Kidney (tissue), 14 donors: Measurements from ENCODE around the gene IGSF22. TPM values are rescaled to one million over a fixed set of nuclear protein-coding genes. Genes with fewer than 3 reads are reported as not detected.

Source experiments
- DNase-seq, 5 donors: peaks; one replicate each; pipeline ENCODE4 v3.0.0-alpha.2; 2013 to 2020
- FAIRE-seq: peaks from 2 replicates; lab custom pipeline; 2012; peaks lifted over from hg19 to GRCh38; lab: Jason Lieb, UNC
- H3K27ac ChIP-seq, 2 donors: one replicate each; pipeline ENCODE4 v1.7.0; 2013; ENCODE audit warnings: low read depth in 2 of 2, low read length in 2 of 2, inconsistent platforms in 1 of 2
- H3K27me3 ChIP-seq: one replicate; pipeline ENCODE4 v1.7.1; 2013; ENCODE audit warnings: low read length, inconsistent platforms; ENCODE audit not compliant: control insufficient read depth, insufficient read depth
- H3K36me3 ChIP-seq, 3 donors: one replicate each; pipeline versions ENCODE4 v1.7.0 to v1.7.1; 2013; ENCODE audit warnings: low read length in 3 of 3, control low read depth in 1 of 3, inconsistent platforms in 1 of 3; ENCODE audit not compliant: insufficient read depth in 3 of 3, control insufficient read depth in 2 of 3
- H3K4me1 ChIP-seq, 3 donors: one replicate each; pipeline versions ENCODE4 v1.7.0 to v1.7.1; 2013; ENCODE audit warnings: low read length in 3 of 3, inconsistent platforms in 1 of 3, low read depth in 1 of 3; ENCODE audit not compliant: control insufficient read depth in 2 of 3, insufficient read depth in 2 of 3
- H3K4me3 ChIP-seq, 3 donors: one replicate each; pipeline versions ENCODE4 v1.7.0 to v1.8.1; 2013; ENCODE audit warnings: low read length in 3 of 3, control low read depth in 1 of 3, inconsistent platforms in 1 of 3
- H3K9ac ChIP-seq, 3 donors: one replicate each; pipeline versions ENCODE4 v1.7.0 to v1.7.1; 2013; ENCODE audit warnings: low read length in 3 of 3, control low read depth in 1 of 3, inconsistent platforms in 1 of 3
- H3K9me3 ChIP-seq, 3 donors: one replicate each; pipeline versions ENCODE4 v1.7.0 to v1.7.1; 2013; ENCODE audit warnings: low read length in 3 of 3, control low read depth in 1 of 3, inconsistent platforms in 1 of 3; ENCODE audit not compliant: control insufficient read depth in 2 of 3, insufficient read depth in 1 of 3
- intact Hi-C: fragments of 100-400 bp; cut with DNase I; formaldehyde crosslinking; loops from one replicate; pipeline ENCODE4 v1.11.1; 2022
- polyA plus RNA-seq: library from polyadenylated mRNA; stranded (reverse); fragments of 350-450 nt; fragmentation: Illumina TruSeq; extraction: RNeasy Lipid Tissue Mini Kit (QIAGEN cat#74804); gene quantifications from one replicate; pipeline ENCODE4 v1.2.3, GENCODE V29; 2014; ENCODE audit warnings: low read depth, low replicate concordance; ENCODE audit not compliant: insufficient read depth
- total RNA-seq: library from RNA; stranded (reverse); fragmentation: NEBNext Ultra II Directional; extraction: Animal tissue kit (Norgen Biotek cat#: 25700); gene quantifications from one replicate; pipeline ENCODE4 v1.2.1, GENCODE V29; 2021
- TF ChIP-seq, protein P1 (sequence below): IDR thresholded peaks from 3 replicates; pipeline ENCODE4 v1.5.1; 2012; ENCODE audit warnings: mild to moderate bottlenecking, moderate library complexity, borderline replicate concordance; ENCODE audit not compliant: insufficient read depth; ENCODE audit errors: extremely low read depth
- donor health status: control.
- donor health status: control.
- donor health status: control.
- donor health status: control.
- donor health status: control.
- donor health status: DM: yes; HTN: yes; CAD: no.
- donor health status: Normal renal cell carcinoma (clear cell type).

The IGSF22 gene
- total and polyA plus RNA-seq, 2 donors from 2014 or later, result 2.5 to 2.8 TPM

DNA sequence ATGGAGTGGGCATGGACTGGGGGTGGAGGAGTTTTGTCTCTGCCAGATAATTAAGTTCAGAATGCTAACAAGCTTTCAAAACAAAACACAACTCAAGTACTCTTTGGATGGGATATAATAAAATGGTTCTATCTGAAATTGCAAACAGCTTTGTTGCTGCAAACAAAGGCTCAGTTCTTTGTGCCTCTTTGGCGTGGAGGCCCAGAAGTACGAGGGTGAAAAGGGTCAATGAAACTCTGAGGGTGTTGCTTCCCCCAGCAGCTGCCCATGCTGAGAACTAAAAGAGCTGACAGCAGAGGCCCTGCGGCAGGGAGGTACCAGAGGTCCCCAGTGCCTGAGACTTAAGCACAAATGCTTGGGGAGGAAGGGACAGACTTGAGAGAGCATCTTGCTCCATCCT, 26.5 kb upstream of the IGSF22 start:
- H3K4me3 ChIP-seq, result no peak overlapping the region
- intact Hi-C loops, result no loop called here
- H3K9ac ChIP-seq, result no peak overlapping the region
- no peaks in the 10 kb centered on the region for H3K36me3 ChIP-seq
- FAIRE-seq (no peak), DNase-seq (no peak)
- no peaks in the 10 kb centered on the region for H3K27me3 ChIP-seq
- no peaks in the 10 kb centered on the region for H3K9me3 ChIP-seq
- H3K4me1 ChIP-seq, result no peaks in the 10 kb centered on the region
- H3K27ac ChIP-seq, result no peak overlapping the region
- TF ChIP-seq, protein P1, sequence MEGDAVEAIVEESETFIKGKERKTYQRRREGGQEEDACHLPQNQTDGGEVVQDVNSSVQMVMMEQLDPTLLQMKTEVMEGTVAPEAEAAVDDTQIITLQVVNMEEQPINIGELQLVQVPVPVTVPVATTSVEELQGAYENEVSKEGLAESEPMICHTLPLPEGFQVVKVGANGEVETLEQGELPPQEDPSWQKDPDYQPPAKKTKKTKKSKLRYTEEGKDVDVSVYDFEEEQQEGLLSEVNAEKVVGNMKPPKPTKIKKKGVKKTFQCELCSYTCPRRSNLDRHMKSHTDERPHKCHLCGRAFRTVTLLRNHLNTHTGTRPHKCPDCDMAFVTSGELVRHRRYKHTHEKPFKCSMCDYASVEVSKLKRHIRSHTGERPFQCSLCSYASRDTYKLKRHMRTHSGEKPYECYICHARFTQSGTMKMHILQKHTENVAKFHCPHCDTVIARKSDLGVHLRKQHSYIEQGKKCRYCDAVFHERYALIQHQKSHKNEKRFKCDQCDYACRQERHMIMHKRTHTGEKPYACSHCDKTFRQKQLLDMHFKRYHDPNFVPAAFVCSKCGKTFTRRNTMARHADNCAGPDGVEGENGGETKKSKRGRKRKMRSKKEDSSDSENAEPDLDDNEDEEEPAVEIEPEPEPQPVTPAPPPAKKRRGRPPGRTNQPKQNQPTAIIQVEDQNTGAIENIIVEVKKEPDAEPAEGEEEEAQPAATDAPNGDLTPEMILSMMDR, result no peak

DNA sequence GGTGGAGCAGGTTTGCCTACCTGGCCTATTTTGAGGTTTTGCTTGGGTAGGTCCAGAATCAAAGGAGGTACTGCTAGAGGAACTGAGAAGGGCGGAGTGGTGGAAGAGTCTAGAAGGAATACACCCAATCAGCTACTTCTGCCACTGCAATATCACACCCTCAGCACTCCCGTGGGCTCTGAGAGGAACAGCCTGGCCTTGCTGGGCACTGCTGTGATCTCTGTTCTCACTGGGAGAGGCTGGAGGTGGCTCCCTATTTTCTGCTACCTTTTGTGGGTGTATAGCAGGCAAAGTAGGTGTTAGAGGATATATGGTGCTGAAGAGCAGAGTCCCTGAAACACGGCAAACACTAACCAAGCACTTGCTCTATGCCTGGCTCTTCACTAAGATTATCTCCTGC, 25.0 kb upstream of the IGSF22 start:
- H3K4me1 ChIP-seq, result no peaks in the 10 kb centered on the region
- no peak overlapping the region for H3K9ac ChIP-seq
- H3K27me3 ChIP-seq, result no peaks in the 10 kb centered on the region
- no peaks in the 10 kb centered on the region for H3K36me3 ChIP-seq
- H3K4me3 ChIP-seq, result no peak overlapping the region
- H3K27ac ChIP-seq, result no peak overlapping the region
- intact Hi-C loops, result no loop called here
- DNase-seq (no peak), FAIRE-seq (no peak)
- TF ChIP-seq, protein P1, result no peak
- H3K9me3 ChIP-seq, result no peaks in the 10 kb centered on the region

- H3K9me3 ChIP-seq, result no peaks in the 10 kb centered on the region
- DNase-seq (peak in 1 of 5 donors; percentile 14), FAIRE-seq (no peak)
- H3K27ac ChIP-seq, result no peak overlapping the region
- no peak overlapping the region for H3K4me3 ChIP-seq
- intact Hi-C loops, result no loop called here
- no peaks in the 10 kb centered on the region for H3K27me3 ChIP-seq
- no peaks in the 10 kb centered on the region for H3K36me3 ChIP-seq
- H3K9ac ChIP-seq, result no peak overlapping the region
- TF ChIP-seq, protein P1, result no peak
- H3K4me1 ChIP-seq, result no peaks in the 10 kb centered on the region
These were observed 23.8 kb upstream of the IGSF22 start for GRCh38 chr11:18749681-18750319.
